Measurements from ENCODE around the gene ATG9B.

The ATG9B gene

GRCh38 chr7:150977382-150978125, 46.7 kb downstream of the ATG9B start:
- ChIA-PET POLR2A (interaction anchor here (0.7 kb wide), 2 partner anchors 93 to 1217 kb away, joined by 3 to 6 read pairs; no protein-coding TSS in a partner anchor), CTCF (interaction anchor here (0.8 to 1.2 kb wide), 4 partner anchors 8 to 79 kb away, joined by 3 to 8 read pairs (median 4); no protein-coding TSS in a partner anchor)
- H3K27ac ChIP-seq (ENCODE audit: extremely low read depth, low read depth, low read length) = no peak overlapping the region; the same call in 1 of the 2 replicates
- no peak for TF ChIP-seq ZNF169 (tag by site-specific recombination; IDR thresholded peaks at IDR 0.05)
- peak; percentile 44; the same call in 1 of the 2 replicates for TF ChIP-seq ZBTB48 (tag by site-specific recombination; IDR thresholded peaks at IDR 0.05)
- TF ChIP-seq ZFP69B (tag by site-specific recombination; IDR thresholded peaks at IDR 0.05) = peak; percentile 85
- 0 out of 2 replicates have a peak, but pooled peaks have one; percentile 22 for TF ChIP-seq ZFHX2 (tag by site-specific recombination; conservative IDR thresholded peaks at IDR 0.05)
- no peak for TF ChIP-seq ZNF488 (tag by site-specific recombination; IDR thresholded peaks at IDR 0.05)
- 0 out of 2 replicates have a peak, but pooled peaks have one; percentile 22 for TF ChIP-seq ZNF76 (tag by site-specific recombination; IDR thresholded peaks at IDR 0.05; ENCODE audit: borderline replicate concordance, low read depth)
- peak; percentile 58; the same call in 1 of the 2 replicates for TF ChIP-seq KLF9 (tag by site-specific recombination; IDR thresholded peaks at IDR 0.05; ENCODE audit: low read depth)
- no peak for TF ChIP-seq ZNF660 (tag by site-specific recombination; IDR thresholded peaks at IDR 0.05)
- TF ChIP-seq AEBP2 (tag by site-specific recombination; IDR thresholded peaks at IDR 0.05; ENCODE audit: borderline replicate concordance) = no peak
- no peak for TF ChIP-seq KLF17 (tag by site-specific recombination; IDR thresholded peaks at IDR 0.05)
- TF ChIP-seq ZNF600 (tag by site-specific recombination; IDR thresholded peaks at IDR 0.05) = peak; percentile 88
- TF ChIP-seq ZNF549 (tag by site-specific recombination; IDR thresholded peaks at IDR 0.05) = no peak
- no peak for TF ChIP-seq ZFP37 (tag by site-specific recombination; IDR thresholded peaks at IDR 0.05)
- no peak for TF ChIP-seq ZNF747 (tag by site-specific recombination; IDR thresholded peaks at IDR 0.05)
- no peak for TF ChIP-seq ZNF776 (tag by site-specific recombination; IDR thresholded peaks at IDR 0.05; ENCODE audit: borderline replicate concordance)
- no peak for TF ChIP-seq ZSCAN16 (tag by site-specific recombination; IDR thresholded peaks at IDR 0.05)
- TF ChIP-seq PATZ1 (tag by site-specific recombination; IDR thresholded peaks at IDR 0.05) = peak; percentile 62
- TF ChIP-seq SP3 (tag by site-specific recombination; IDR thresholded peaks at IDR 0.05) = peak; percentile 25; the same call in 1 of the 2 replicates
- TF ChIP-seq ZNF202 (tag by site-specific recombination; IDR thresholded peaks at IDR 0.05; ENCODE audit: borderline replicate concordance) = no peak
- no peak for TF ChIP-seq ZNF184 (tag by site-specific recombination; IDR thresholded peaks at IDR 0.05)
- no peak for TF ChIP-seq ZNF26 (tag by site-specific recombination; IDR thresholded peaks at IDR 0.05)
- TF ChIP-seq ZBTB26 (tag by site-specific recombination; optimal IDR thresholded peaks at IDR 0.05) = peak; percentile 25
- TF ChIP-seq ZNF692 (tag by site-specific recombination; IDR thresholded peaks at IDR 0.05) = peak; percentile 92
- TF ChIP-seq ZBTB20 (tag by site-specific recombination; IDR thresholded peaks at IDR 0.05) = peak; percentile 12; the same call in 1 of the 2 replicates
- H3K9me3 ChIP-seq (ENCODE audit: control insufficient read depth, insufficient read depth, low read depth, low read length) = no peaks in the 10 kb centered on the region
- no peaks in the 10 kb centered on the region for H3K36me3 ChIP-seq (ENCODE audit: control insufficient read depth in 2 of 2, insufficient read depth in 1 of 2, low read length in 2 of 2)
- peak overlapping the region; percentile 19; the same call in 1 of the 2 replicates for H3K4me3 ChIP-seq (ENCODE audit: low read depth, low read length)
- H3K4me1 ChIP-seq (ENCODE audit: control insufficient read depth, insufficient read depth, low read length) = no peaks in the 10 kb centered on the region; the same call in 1 of the 2 replicates

Data from HEK293 (cell line).